Astrocyte of the spinal cord (primary cell): ENCODE results near the gene MED15.
"Not testable (repeated sequence)": the region's sequence is repeated elsewhere in the genome, so short reads cannot be mapped to it uniquely, and the experiment has no call there.

Experiments
- DNase-seq: peaks from one replicate; pipeline ENCODE4 v3.0.0; 2011; ENCODE audit warnings: low read depth, low spot score
- H3K4me3 ChIP-seq: 2 replicates; pipeline ENCODE4 v1.5.1; 2011; ENCODE audit warnings: low read depth, mild to moderate bottlenecking, low read length, moderate library complexity
- CTCF ChIP-seq: IDR thresholded peaks from 2 replicates; pipeline ENCODE4 v1.5.1; 2012; ENCODE audit warnings: low read depth, mild to moderate bottlenecking, low read length, inconsistent platforms
- in situ Hi-C: cut with HindIII; loops from 2 replicates; pipeline ENCODE4 v1.10.0; 2017; ENCODE audit warnings: low sequenced_read_pairs

The MED15 gene

GRCh38 chr22:20533095-20533878 is 25.9 kb downstream of the MED15 start:
- H3K4me3 ChIP-seq = no peak overlapping the region
- no peak for DNase-seq
- in situ Hi-C loops = no loop called here
- TF ChIP-seq CTCF = no peak

GRCh38 chr22:20533879-20534265 is 26.5 kb downstream of the MED15 start:
- no peak overlapping the region for H3K4me3 ChIP-seq
- in situ Hi-C loops = no loop called here
- DNase-seq = no peak
- no peak for TF ChIP-seq CTCF

- no peak for TF ChIP-seq CTCF
- in situ Hi-C loops = no loop called here
- no peak overlapping the region for H3K4me3 ChIP-seq
- no peak for DNase-seq
Observed at GRCh38 chr22:20536590-20537324, 29.3 kb downstream of the MED15 start.

- H3K4me3 ChIP-seq = no peak overlapping the region
- in situ Hi-C loops = no loop called here
- no peak for TF ChIP-seq CTCF
- DNase-seq = no peak
Observed at GRCh38 chr22:20537325-20537756, 29.9 kb downstream of the MED15 start.

GRCh38 chr22:20537983-20538382 is 30.6 kb downstream of the MED15 start:
- no peak overlapping the region for H3K4me3 ChIP-seq
- DNase-seq = no peak
- no peak for TF ChIP-seq CTCF
- in situ Hi-C loops = no loop called here

- H3K4me3 ChIP-seq, DNase-seq, in situ Hi-C loops: not testable (repeated sequence)
Observed at GRCh38 chr22:20538875-20539274, 31.5 kb downstream of the MED15 start.

GRCh38 chr22:20542055-20542454 is 34.6 kb downstream of the MED15 start:
- no peak overlapping the region for H3K4me3 ChIP-seq
- in situ Hi-C loops = no loop called here
- no peak for TF ChIP-seq CTCF
- DNase-seq = no peak
